Measurements from ENCODE around the gene IL18R1.

DNA sequence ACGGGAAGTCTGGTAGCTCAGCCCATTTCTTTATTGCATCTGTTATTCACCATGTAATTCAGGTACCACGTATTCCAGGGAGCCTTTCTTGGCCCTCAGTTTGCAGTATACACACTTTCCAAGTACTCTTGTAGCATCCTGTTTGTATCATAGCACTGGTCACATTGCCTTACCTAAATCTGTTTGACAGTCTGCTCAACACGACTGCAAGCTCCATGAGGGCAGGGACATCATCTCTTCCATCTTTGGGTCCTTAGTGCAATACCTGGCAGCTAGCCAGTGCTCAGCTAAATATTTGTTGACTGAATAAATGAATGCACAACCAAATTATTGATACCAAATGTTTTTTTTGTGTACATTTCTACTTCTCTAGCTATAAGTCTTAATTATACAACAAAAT, 11.2 kb upstream of the IL18R1 start:
- TF ChIP-seq EZH2phosphoT487 (conservative IDR thresholded peaks at IDR 0.05; ENCODE audit: low read length), result no peak
- TF ChIP-seq, protein P1, sequence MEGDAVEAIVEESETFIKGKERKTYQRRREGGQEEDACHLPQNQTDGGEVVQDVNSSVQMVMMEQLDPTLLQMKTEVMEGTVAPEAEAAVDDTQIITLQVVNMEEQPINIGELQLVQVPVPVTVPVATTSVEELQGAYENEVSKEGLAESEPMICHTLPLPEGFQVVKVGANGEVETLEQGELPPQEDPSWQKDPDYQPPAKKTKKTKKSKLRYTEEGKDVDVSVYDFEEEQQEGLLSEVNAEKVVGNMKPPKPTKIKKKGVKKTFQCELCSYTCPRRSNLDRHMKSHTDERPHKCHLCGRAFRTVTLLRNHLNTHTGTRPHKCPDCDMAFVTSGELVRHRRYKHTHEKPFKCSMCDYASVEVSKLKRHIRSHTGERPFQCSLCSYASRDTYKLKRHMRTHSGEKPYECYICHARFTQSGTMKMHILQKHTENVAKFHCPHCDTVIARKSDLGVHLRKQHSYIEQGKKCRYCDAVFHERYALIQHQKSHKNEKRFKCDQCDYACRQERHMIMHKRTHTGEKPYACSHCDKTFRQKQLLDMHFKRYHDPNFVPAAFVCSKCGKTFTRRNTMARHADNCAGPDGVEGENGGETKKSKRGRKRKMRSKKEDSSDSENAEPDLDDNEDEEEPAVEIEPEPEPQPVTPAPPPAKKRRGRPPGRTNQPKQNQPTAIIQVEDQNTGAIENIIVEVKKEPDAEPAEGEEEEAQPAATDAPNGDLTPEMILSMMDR (IDR thresholded peaks at IDR 0.05; ENCODE audit: insufficient read depth, low read length, poor library complexity, severe bottlenecking), result no peak
